Measurements from ENCODE around the gene CCDC12. TPM values are rescaled to one million over a fixed set of nuclear protein-coding genes. Genes with fewer than 3 reads are reported as not detected.

The CCDC12 gene
- total and polyA plus RNA-seq, 9 of the 15 experiments (the other 6 are each of a cell fraction or from before 2014, with no cell fraction given): 8.9 to 201 (median 86.9) TPM

- TF ChIP-seq RNF2 (IDR thresholded peaks at IDR 0.05): no peak
- TF ChIP-seq HMG20B (CRISPR knock-in tag; IDR thresholded peaks at IDR 0.05): no peak
These were observed 16.4 kb downstream of the CCDC12 start (continued) for GRCh38 chr3:46960081-46960701.

GRCh38 chr3:46959161-46959511 is 17.4 kb downstream of the CCDC12 start:
- H2AFZ ChIP-seq (ENCODE audit: low read depth, low read length): no peak overlapping the region
- H3K4me1 ChIP-seq (replicated peaks in 1 of 2; ENCODE audit: control insufficient read depth in 2 of 2, insufficient read depth in 2 of 2, low read length in 2 of 2): peaks cover 30 to 46% of the 10 kb centered on the region in 2 experiments
- BruUV-seq (replicated peaks): no TSS peak
- H4K20me1 ChIP-seq (replicated peaks; ENCODE audit: control insufficient read depth, insufficient read depth, low read length): peaks cover 75% of the 10 kb centered on the region
- no peaks in the 10 kb centered on the region for H3K9me3 ChIP-seq (replicated peaks; ENCODE audit: control insufficient read depth, insufficient read depth, low read depth, low read length)
- H3K4me2 ChIP-seq (ENCODE audit: insufficient read depth, low read length): no peak overlapping the region
- 85% methylated on average over 6 of the region's 6 CpGs for whole genome bisulfite sequencing (ENCODE audit: insufficient coverage, low coverage, missing lambda C conversion rate)
- DNase-seq (ENCODE audit: extremely low read depth in 1 of 4, low spot score in 3 of 4) (no peak), ATAC-seq (no peak), FAIRE-seq (no peak)
- H3K9me1 ChIP-seq (ENCODE audit: control insufficient read depth, insufficient read depth, low read length): peaks cover 21% of the 10 kb centered on the region
- no peaks in the 10 kb centered on the region for H3K27me3 ChIP-seq (ENCODE audit: control insufficient read depth in 2 of 2, insufficient read depth in 2 of 2, low read length in 2 of 2)
- TF ChIP-seq KAT7 (CRISPR knock-in tag; IDR thresholded peaks at IDR 0.05; ENCODE audit: borderline replicate concordance) (no peak), PHTF2 (CRISPR knock-in tag; IDR thresholded peaks at IDR 0.05) (no peak), CREB3L1 (IDR thresholded peaks at IDR 0.05; ENCODE audit: borderline replicate concordance, low read depth) (no peak), MAFK (IDR thresholded peaks at IDR 0.05; ENCODE audit: low read length) (no peak), TAF9B (IDR thresholded peaks at IDR 0.05; ENCODE audit: partially characterized antibody) (no peak), E2F4 (CRISPR knock-in tag; IDR thresholded peaks at IDR 0.05; ENCODE audit: low read depth) (no peak), CHD2 (IDR thresholded peaks at IDR 0.05; ENCODE audit: low read depth, low read length) (no peak)
- H3K79me2 ChIP-seq (ENCODE audit: control insufficient read depth, insufficient read depth, low read length): peaks cover 90% of the 10 kb centered on the region
- peaks cover 59% of the 10 kb centered on the region for H3K36me3 ChIP-seq (ENCODE audit: control insufficient read depth, insufficient read depth, low read length)
- H3K9ac ChIP-seq (ENCODE audit: insufficient read depth in 1 of 2, low read depth in 2 of 2, low read length in 2 of 2): peak overlapping the region in 1 of 2 experiments; percentile 32; a peak in 1 of 4 replicates
- in situ Hi-C loops (cut with MboI): no loop called here
- POLR2A ChIA-PET: interaction anchor here (0.6 to 5.7 kb wide), 10 partner anchors 10 to 74 kb away, joined by 3 to 55 read pairs (median 4); partner anchors contain the start of gene CCDC12
- intact Hi-C loops (cut with micrococcal nuclease): no loop called here
- 0 out of 3 replicates have a peak overlapping the region, but pooled peaks have one; percentile 6 for H3K27ac ChIP-seq (ENCODE audit: extremely low read depth, low read depth, low read length)
- CTCF ChIA-PET (ENCODE audit: low intra/inter-chr PET ratio): no interaction called here
- no peak overlapping the region for H3K4me3 ChIP-seq
